GM19023 (cell line): Measurements from ENCODE around the gene PC.
"Not testable (repeated sequence)": the region's sequence is repeated elsewhere in the genome, so short reads cannot be mapped to it uniquely, and the experiment has no call there.

Source experiments
- ATAC-seq: cut with Tn5 transposase; IDR thresholded peaks from one replicate; pipeline ENCODE4 v1.9.1; 2021; ENCODE audit warnings: mild to moderate bottlenecking, moderate library complexity; ENCODE audit not compliant: unreplicated experiment

PC gene, protein sequence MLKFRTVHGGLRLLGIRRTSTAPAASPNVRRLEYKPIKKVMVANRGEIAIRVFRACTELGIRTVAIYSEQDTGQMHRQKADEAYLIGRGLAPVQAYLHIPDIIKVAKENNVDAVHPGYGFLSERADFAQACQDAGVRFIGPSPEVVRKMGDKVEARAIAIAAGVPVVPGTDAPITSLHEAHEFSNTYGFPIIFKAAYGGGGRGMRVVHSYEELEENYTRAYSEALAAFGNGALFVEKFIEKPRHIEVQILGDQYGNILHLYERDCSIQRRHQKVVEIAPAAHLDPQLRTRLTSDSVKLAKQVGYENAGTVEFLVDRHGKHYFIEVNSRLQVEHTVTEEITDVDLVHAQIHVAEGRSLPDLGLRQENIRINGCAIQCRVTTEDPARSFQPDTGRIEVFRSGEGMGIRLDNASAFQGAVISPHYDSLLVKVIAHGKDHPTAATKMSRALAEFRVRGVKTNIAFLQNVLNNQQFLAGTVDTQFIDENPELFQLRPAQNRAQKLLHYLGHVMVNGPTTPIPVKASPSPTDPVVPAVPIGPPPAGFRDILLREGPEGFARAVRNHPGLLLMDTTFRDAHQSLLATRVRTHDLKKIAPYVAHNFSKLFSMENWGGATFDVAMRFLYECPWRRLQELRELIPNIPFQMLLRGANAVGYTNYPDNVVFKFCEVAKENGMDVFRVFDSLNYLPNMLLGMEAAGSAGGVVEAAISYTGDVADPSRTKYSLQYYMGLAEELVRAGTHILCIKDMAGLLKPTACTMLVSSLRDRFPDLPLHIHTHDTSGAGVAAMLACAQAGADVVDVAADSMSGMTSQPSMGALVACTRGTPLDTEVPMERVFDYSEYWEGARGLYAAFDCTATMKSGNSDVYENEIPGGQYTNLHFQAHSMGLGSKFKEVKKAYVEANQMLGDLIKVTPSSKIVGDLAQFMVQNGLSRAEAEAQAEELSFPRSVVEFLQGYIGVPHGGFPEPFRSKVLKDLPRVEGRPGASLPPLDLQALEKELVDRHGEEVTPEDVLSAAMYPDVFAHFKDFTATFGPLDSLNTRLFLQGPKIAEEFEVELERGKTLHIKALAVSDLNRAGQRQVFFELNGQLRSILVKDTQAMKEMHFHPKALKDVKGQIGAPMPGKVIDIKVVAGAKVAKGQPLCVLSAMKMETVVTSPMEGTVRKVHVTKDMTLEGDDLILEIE

DNA sequence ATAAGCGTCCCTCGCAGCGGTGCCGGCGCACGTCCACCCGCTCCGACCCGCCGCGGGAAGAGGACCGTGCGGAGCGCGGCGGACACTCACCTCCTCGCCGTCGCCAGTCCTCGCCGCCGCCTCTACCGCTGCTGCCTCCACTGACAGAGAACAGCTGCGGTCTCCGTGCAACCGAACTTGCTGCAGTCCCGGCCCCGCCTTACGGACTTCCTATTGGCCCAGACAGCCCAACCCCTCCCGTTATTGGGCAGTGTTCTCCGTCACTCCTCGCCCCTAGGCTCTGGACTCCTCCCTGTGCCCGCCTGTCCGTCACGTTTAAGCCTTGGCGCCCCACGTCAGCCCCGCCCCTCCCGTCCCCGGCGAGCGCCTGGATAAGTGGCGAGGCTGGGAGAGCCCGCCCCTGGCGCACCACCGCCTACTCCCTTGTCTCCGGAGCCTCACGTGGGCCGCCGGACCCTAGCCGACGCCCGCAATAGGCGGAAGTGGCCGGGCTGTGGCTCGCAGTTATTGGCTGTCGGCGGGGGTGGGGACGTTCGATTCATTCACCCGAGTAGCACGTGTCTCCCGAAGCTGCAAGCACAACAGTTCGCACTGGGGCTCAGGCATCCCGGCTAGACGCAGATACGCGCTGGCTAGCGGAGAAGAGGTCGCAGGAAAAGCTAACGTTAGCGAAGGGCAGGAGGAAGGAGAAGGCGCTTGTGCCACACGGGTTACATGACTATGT, at the start of gene PC:
Gene PC, minus strand, starts transcription at position 152 of the 724 bp plus-strand sequence. CDS start 86,224 bp downstream, outside the sequence.
- ATAC-seq: peak; percentile 94

DNA sequence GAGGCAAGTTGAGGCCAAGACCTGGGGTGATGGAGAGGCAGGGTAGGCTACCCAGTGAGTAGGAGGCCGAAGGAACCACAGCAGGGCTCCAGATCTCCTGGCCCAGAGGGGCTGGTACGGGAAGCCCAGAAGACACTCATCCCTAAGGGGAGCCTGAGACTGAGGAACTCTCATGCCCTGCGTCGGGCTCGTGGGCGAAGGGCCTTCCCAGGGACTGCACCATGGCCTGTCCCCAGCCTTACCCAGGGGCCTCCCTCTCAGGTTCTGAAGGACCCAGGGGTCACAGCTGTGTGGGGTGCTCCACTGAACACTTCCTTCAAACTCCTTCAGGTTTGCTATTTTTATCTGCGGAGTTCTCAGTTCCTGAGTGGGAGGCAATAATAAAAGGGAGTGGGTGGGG, 48.9 kb upstream of the PC start:
- no peak for ATAC-seq

DNA sequence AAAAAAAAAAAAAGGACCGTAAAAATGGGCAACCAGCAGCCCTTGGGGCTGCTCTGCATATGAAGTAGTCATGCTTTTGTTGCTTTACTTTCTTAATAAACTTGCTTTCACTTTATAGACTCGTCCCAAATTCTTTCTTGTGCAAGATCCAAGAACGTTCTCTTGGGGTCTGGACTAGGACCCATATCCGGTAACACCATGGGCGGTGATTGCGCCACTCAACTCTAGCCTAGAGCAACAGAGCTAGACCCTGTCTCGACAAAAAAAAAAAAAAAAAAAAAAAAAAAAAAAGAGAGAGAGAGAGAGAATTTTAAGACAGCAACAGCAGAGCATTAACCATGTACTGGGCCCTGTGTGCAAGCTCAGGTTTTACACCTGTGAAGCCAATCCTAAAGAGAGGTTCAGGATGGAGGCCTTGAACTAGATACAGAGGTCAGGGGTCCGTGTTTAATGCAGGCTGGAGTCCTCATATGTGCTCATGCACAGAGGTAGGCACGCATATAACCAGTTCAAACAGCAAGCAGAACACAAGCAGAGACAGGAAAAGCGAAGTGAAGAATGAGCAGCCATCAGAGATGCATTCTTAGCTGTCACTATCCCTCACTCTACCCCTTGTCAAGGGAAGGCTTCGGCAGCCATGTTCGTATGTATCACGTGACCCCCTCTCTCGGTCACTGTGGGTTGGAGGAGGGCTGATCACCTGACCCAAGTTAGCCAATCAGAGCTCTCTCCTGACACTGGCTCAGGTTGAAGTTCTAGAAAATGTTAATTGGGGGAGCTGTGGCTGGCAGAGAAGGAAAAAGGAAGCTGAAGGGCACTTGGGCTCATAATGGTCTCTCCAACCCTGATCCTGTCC, 48.1 kb upstream of the PC start:
- ATAC-seq: no peak

DNA sequence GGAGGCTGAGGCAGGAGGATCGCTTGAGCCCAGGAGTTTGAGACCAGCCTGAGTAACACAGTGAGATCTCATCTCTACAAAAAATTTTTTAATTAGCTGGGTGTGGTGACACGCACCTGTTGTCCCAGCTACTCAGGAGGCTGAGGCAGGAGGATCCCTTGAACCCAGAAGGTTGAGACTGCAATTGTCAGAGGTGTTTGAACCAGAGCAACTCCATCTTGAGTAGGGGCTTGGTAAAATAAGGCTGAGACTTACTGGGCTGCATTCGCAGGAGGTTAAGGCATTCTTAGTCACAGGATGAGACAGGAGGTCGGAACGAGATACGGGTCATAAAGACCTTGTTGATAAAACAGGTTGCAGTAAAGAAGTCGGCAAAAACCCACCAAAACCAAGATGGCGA, 47.0 kb upstream of the PC start:
- ATAC-seq: not testable (repeated sequence)

DNA sequence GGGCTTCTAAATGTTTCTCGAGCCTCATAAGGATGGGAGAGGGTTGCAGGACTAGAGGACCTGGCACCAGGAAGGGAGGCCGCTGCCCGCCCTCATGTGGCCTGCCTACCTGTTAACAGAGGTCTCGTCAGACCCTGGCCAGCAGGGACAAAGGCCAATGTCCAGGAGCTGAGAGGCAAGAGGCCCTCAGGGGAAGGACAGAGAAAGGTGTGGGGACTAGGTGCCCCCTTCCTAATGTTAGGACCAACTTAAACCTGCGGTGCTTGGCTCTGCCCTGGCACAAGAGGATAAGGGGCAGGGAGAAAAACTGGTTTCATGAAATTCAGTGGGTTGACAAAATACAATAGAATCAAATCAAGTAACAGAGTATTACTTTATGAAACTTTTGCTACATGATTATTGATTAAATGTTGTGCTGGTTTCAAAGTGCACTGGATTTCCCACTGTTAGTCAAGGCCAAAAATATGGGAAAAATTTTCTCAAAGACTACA, 44.8 kb upstream of the PC start:
- ATAC-seq: no peak

DNA sequence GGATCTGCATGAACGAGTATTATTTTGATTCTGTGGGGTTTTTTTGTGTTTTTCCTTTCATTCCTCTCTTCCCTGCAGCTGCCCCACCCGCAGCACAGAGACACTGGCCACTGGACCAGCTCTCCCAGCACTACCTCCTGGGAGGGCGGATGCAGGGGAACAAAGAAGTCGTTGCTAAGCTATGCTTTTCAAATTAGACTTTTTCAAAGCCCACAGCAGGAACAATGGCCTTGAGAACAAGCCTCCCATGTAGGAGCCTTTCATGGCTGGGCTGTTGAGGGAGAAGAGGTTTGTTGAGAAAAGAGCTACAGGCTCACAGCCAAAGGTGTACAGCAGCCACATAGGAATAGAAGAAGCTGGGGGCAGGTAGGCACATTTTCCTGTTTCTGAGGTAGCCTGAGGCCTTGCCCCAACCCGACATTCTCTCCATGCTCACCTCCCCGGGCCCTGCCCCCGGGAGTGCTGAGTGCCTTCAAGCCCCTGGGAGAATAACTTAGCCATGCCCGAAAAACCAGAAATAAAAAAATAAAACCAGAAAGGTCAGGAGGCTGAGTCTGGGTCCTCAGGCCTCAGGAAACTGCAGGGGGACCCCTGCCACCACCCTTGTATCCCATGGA, 44.2 kb upstream of the PC start:
- ATAC-seq: no peak

DNA sequence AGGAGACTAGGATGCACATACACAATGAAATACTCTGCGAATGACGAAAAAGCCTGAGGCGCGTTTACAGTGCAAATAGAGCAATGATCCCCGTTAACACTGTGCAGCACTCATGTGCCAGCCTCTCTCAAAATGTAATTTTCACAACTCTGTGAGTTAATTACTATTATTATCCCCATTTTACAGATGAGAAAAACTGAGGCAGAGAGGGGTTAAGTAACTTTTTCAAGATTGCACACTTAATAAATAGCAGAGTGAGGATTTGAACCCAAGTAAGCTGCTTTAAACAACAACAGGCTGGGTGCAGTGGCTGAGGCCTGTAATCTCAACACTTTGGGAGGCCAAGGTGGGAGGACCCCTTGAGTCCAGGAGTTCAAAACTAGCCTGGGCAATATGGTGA, 43.1 kb upstream of the PC start:
- no peak for ATAC-seq

DNA sequence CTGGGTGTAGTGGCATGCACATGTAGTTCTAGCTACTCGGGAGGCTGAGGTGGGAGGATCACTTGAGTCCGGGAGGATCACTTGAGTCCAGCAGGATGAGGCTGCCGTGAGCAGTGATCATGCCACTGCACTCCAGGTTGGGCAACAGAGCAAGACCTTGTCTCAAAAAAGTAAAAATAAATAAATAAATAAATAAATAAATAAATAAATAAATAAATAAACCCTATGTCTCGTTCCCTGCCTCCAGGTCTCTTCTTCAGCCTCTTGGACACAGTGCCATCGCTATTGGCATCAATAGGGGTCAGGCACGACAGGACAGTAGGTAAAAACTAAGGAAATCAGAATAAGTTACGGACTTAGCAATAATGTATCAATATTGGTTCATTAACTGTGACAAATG, 41.4 kb upstream of the PC start:
- no peak for ATAC-seq

DNA sequence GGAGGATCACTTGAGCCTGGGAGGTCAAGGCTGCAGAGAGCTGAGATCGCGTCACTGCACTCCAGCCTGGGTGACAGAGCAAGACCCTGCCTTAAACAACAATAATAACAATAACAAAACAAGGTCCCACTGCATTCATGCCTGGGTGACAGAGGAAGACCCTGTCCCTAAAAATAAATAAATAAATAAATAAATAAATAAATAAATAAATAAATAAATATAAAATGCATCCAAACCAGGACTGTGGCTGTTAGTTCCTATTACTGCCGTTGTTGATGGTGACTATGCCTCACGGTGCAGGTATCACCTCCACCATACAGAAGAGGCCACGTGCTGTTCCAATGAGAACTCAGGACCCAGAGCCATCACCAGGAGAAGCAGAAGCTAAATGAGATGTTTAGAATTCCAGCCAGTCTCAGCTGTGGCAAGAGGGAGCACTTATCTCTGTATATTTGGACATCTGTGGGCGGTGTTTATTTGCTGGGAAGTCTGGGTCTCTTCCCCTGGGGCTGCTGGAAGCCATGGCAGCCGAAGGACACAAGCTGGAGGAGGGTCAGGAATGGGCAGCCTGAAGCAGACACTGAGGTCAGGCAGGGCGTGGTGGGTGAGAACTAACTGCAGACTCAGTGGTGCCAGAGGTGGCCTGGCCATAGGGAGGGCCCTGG, 38.6 kb upstream of the PC start:
- ATAC-seq: no peak

DNA sequence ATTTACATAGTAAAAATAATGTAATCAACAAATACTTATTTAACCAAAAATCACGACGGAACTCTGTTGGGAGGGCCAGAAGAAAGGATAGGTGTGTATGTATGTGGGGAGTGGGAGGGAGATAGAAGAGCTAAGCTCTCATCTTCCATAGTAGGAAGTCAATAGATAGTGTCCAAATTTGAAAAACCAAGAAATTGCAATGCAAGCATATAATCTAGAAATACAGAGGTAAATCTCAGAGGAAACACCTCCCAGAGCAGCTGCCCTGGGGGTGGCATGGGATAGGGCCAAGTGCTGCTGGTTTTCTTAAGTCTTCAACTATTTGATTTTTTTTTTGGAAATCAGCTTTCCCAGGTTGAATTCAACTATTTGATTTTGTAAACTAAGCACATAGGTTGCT, 33.9 kb upstream of the PC start:
- no peak for ATAC-seq

DNA sequence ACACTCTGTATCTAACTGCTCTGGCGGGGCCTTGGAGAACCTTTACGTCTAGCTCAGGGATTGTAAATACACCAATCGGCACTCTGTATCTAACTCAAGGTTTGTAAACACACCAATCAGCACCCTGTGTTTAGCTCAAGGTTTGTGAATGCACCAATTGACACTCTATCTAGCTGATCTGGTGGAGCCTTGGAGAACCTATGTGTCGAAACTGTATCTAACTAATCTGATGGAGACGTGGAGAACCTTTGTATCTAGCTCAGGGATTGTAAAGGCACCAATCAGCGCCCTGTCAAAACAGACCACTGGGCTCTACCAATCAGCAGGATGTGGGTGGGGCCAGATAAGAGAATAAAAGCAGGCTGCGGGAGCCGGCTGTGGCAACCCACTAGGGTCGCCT, 31.2 kb upstream of the PC start:
- ATAC-seq: not testable (repeated sequence)

DNA sequence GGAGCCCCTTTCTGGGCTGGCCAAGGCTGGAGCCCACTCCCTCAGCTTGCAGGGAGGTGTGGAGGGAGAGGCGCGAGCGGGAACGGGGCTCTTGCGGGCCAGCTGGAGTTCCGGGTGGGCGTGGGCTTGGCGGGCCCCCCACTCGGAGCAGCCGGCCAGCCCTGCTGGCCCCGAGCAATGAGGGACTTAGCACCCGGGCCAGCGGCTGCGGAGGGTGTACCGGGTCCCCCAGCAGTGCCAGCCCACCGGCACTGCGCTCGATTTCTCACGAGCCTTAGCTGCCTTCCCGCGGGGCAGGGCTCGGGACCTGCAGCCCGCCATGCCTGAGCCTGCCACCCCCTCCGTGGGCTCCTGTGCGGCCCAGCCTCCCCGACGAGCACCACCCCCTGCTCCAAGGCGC, 30.6 kb upstream of the PC start:
- not testable (repeated sequence) for ATAC-seq

DNA sequence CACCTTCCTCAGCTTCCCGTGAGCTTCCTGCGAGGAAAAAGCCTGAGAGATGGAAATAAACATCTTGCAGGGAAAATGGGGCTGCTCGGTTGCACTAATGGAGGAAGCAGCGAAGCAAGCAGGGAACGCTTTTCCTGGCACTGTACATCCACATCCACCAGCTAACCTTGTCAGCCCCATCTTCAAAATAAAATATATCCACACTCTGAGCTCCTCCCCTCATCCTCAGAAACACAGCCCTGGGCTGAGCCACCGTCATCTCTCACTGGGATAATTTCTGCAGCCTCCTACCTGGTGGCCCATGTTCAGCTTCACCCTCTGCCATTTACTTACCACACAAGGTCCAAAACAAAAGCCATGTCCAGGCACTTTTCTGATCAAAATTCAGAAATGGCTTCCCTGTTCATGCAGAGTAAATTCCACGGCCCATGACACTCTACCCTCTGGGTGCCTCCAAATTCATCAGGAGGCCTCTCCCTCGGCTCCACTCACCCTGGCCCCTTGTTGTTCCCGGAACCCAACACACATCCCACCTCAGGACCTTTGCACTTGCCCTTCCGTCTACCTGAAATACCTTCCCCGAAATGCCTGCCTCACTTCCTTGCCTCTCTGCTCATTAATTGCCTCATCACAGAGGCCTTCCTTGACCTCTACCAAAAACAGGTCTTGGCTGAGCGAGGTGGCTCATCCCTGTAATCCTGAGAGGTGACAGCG, 29.9 kb upstream of the PC start:
- ATAC-seq: no peak

DNA sequence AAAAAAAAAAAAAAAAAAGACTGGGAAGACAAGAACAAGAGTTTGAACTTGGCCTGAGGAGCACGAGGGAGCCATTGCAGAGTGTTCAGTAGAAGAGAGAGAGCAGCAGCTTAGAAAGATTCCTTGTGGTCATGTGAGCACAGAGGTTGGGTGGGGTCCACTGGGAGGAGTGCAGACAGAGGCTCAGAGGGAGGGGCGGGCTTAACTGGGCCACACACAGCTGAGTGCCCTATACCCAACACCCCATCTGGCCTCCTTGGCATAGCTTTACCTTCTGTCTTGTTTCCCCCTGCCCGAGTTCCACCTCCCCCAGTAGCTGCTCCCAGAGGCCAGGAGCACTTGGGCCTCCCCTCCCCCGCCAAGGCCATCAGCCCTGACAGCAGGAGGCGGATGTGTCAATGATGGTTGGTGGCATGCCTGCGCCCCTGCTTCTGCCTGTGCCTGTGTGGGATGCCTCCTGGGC, 29.0 kb upstream of the PC start:
- ATAC-seq: no peak

DNA sequence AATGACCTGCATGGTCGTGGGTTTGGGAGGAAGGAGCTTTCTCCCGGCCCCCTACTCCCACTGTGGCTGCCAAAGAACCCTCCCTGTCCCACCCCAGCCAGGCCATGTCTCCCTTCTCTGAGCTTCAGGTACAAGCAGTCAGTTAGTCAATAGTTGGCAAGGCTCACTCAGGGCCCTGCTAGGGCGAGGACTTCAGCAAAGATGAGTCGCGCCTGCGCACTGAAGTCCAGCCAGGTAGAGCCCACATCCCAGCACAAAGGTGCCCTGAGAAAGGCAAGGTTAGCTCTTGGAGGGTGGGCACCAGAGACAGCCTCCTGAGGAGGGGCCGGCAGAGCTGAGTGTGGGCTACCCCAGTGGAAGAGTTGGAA, 28.0 kb upstream of the PC start:
- no peak for ATAC-seq

DNA sequence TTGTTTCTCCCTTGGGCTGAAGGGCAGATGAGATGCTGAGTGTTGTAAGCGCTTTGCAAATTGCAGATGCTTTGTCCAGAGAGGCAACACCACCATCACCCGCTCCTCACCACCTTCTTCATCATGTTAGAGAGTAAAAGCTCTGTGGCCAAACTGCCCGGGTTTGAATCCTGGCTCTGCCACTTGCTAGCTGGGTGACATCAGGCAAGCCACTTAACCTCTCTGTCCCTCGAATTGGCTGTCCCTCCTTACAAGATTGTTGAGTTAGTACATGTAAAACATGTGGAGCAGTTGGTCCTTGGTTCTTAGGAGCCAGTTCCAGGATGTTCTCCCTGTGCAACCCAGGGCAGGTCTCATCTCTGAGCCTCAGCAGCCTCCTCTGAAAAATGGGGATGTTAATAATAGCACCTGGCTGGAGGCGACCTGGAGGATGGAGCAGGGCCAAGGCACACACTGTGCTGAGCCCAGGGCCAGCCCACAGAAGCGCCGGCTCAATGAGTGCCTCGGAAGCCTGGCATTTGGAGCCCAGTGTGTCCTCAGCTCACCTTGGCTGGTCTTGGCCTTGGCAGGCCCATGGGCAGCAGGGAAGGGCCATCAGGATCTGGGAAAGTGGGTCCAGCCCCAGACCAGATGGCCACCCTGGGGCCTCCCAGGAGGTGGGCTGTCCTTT, 27.5 kb upstream of the PC start:
- no peak for ATAC-seq

DNA sequence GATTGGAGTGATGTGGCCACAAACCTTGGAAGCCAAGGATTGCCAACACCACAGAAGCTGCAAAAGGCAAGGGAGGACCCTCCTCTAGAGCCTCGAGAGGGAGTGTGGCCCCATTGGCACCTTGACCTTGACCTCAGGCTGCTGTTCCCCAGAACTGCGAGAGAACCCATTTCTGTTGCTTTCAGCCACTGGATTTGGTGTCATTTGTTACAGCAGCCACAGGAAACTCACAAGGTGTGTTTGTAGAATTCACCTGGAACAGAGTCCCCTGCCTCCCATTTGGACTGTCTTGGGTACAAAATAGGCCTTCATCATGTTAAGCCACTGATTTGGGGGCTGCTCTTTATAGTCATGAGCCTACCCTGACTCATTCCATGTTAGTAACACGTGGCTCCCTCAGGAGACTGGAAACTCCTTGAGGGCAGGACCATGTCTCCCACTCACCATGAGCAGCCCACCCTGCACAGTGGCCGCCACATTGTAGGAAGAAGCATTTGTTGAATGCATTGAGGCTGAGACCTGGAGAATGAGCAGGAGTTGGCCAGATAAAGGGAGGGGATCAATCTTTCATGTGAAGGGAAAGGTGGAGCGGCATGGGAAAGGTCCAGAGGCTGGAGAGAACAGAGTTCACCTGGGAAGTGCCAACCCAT, 25.2 kb upstream of the PC start:
- ATAC-seq: no peak
